ENCODE results near the gene SIPA1L3.
"Not testable (repeated sequence)": the region's sequence is repeated elsewhere in the genome, so short reads cannot be mapped to it uniquely, and the experiment has no call there.

Gene SIPA1L3

GRCh38 chr19:37914908-37915307 is 7.9 kb downstream of the SIPA1L3 start:
- no peak for DNase-seq (ENCODE audit: low read depth in 2 of 3, low spot score in 1 of 3)

- DNase-seq (ENCODE audit: low read depth in 2 of 3, low spot score in 1 of 3), result no peak
Measured at GRCh38 chr19:37920591-37921450, 13.8 kb downstream of the SIPA1L3 start.

GRCh38 chr19:37924573-37924972 is 17.6 kb downstream of the SIPA1L3 start:
- not testable (repeated sequence) for DNase-seq (ENCODE audit: low read depth in 2 of 3, low spot score in 1 of 3)

GRCh38 chr19:37925212-37925611 is 18.2 kb downstream of the SIPA1L3 start:
- no peak for DNase-seq (ENCODE audit: low read depth in 2 of 3, low spot score in 1 of 3)

GRCh38 chr19:37926255-37926654 is 19.2 kb downstream of the SIPA1L3 start:
- DNase-seq (ENCODE audit: low read depth in 2 of 3, low spot score in 1 of 3), result no peak

GRCh38 chr19:37926711-37927110 is 19.7 kb downstream of the SIPA1L3 start:
- no peak for DNase-seq (ENCODE audit: low read depth in 2 of 3, low spot score in 1 of 3)

GRCh38 chr19:37928527-37929286 is 21.7 kb downstream of the SIPA1L3 start:
- no peak for DNase-seq (ENCODE audit: low read depth in 2 of 3, low spot score in 1 of 3)

GRCh38 chr19:37929355-37929923 is 22.4 kb downstream of the SIPA1L3 start:
- no peak for DNase-seq (ENCODE audit: low read depth in 2 of 3, low spot score in 1 of 3)

- no peak for DNase-seq (ENCODE audit: low read depth in 2 of 3, low spot score in 1 of 3)
Measured at GRCh38 chr19:37930416-37930815, 23.4 kb downstream of the SIPA1L3 start.

GRCh38 chr19:37931881-37932655 is 25.1 kb downstream of the SIPA1L3 start:
- no peak for DNase-seq (ENCODE audit: low read depth in 2 of 3, low spot score in 1 of 3)

GRCh38 chr19:37932985-37933936 is 26.3 kb downstream of the SIPA1L3 start:
- DNase-seq (ENCODE audit: low read depth in 2 of 3, low spot score in 1 of 3), result no peak

- DNase-seq (ENCODE audit: low read depth in 2 of 3, low spot score in 1 of 3), result no peak
Measured at GRCh38 chr19:37933937-37934358, 26.9 kb downstream of the SIPA1L3 start.

- no peak for DNase-seq (ENCODE audit: low read depth in 2 of 3, low spot score in 1 of 3)
Measured at GRCh38 chr19:37935341-37935740, 28.3 kb downstream of the SIPA1L3 start.

- DNase-seq (ENCODE audit: low read depth in 2 of 3, low spot score in 1 of 3), result no peak
Measured at GRCh38 chr19:37936166-37936565, 29.2 kb downstream of the SIPA1L3 start.

- no peak for DNase-seq (ENCODE audit: low read depth in 2 of 3, low spot score in 1 of 3)
Measured at GRCh38 chr19:37936886-37937285, 29.9 kb downstream of the SIPA1L3 start.

GRCh38 chr19:37938353-37938752 is 31.3 kb downstream of the SIPA1L3 start:
- no peak for DNase-seq (ENCODE audit: low read depth in 2 of 3, low spot score in 1 of 3)

- no peak for DNase-seq (ENCODE audit: low read depth in 2 of 3, low spot score in 1 of 3)
Measured at GRCh38 chr19:37941782-37942515, 34.9 kb downstream of the SIPA1L3 start.

- no peak for DNase-seq (ENCODE audit: low read depth in 2 of 3, low spot score in 1 of 3)
Measured at GRCh38 chr19:37942516-37942902, 35.5 kb downstream of the SIPA1L3 start.

- no peak for DNase-seq (ENCODE audit: low read depth in 2 of 3, low spot score in 1 of 3)
Measured at GRCh38 chr19:37943480-37943879, 36.5 kb downstream of the SIPA1L3 start.
